SHP77 treated with DMSO at 0.1 percent for 48 hours (cell line): ENCODE results near the gene GMPPA.

Experiments used
- DNase-seq: peaks from one replicate; lab custom pipeline; 2025; lab: John Stamatoyannopoulos, UW

The GMPPA gene

DNA sequence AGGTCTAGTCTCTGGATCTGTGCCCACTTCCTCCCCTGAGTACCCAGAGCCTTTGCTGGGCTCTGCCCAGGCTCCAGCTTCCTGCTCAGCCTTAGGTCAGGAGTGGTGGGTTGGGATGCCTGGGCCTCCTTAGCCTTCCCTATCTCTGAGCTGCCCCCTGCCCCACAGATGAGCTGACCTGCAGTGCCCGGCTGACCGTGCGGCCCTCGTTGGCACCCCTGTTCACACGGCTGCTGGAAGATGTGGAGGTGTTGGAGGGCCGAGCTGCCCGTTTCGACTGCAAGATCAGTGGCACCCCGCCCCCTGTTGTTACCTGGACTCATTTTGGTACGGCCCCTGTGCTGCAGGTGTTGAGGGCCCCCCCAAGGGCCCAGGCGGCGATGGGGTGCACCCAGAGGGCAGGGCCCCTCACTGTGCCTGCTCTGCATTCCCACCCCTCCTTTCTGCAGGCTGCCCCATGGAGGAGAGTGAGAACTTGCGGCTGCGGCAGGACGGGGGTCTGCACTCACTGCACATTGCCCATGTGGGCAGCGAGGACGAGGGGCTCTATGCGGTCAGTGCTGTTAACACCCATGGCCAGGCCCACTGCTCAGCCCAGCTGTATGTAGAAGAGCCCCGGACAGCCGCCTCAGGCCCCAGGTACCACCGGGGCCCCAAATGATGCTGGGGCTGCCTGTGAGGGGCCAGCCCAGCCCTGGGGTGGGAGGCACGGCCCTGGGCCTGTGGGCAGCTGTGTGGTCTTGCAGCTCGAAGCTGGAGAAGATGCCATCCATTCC is 30.1 kb upstream of the GMPPA start:
- DNase-seq, result no peak

DNA sequence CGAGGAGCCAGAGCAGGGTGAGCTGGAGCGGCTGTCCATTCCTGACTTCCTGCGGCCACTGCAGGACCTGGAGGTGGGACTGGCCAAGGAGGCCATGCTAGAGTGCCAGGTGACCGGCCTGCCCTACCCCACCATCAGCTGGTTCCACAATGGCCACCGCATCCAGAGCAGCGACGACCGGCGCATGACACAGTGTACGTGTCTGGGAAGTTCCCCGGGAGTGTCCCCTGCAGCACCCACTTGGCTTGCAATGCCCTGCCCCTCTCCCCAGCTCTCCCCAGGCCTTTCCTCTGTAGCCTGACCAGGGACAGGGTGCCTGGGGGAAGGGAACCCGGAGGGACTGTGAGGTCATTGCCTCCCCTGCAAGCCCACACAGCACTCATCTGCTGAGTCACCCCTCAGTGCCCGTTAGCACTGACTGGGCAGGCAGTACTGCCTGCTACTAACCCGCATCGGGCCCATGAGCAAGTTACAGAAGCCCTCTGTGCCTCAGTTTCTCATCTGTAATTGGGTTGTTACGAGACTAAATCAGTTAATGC is 29.4 kb upstream of the GMPPA start:
- no peak for DNase-seq

DNA sequence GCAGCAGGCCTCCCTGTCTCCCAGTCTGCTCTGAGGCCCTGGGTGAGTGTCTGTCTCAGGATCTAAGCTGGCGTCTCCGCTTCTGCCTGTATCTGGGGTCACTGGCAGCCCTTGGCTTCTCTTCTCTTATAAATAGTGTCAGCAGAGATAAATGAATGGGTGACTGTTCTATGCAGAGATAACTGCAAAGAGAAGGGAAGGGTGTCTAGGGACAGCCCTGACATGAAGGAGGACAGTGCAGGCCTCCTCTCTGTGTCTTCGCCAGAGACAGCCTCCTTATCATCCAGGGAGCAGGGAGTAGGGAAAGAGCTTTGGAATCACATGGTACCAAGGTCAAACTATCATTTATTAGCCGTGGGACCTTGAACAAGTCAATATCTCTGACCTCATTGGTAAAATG is 28.3 kb upstream of the GMPPA start:
- DNase-seq, result no peak

DNA sequence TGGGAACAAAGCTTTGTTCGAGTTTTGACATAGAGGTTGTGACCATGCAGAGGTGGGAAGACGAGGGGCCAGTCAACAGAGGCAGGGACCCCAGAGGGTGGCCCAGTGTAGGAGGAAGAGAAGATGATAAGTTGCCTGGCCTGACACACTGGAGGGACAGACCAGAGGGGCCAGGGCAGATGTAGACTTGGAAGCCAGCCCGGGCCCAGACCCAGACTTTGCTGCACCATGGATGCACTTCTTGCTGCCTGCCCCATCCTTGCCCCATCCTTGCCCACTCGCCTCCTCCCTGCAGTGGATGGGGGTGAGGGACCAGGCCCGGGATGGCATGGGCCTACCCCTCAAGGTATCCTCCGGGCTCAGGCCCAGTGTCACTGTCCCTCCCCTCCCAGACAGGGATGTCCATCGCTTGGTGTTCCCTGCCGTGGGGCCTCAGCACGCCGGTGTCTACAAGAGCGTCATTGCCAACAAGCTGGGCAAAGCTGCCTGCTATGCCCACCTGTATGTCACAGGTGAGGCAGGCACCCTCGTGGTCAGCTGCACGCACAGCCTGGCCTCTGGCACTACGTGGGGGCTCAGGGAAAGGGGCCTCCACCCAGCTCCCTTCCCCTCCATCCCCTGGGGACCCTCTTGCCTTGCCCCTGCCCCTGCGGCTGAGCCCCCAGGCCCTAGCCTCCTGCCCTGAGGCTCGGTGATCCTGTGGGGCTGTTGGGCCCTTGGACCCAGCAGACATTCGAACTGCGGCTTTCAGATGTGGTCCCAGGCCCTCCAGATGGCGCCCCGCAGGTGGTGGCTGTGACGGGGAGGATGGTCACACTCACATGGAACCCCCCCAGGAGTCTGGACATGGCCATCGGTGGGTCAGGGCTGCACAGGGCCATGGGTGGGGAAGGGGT is 27.0 kb upstream of the GMPPA start:
- DNase-seq, result no peak

DNA sequence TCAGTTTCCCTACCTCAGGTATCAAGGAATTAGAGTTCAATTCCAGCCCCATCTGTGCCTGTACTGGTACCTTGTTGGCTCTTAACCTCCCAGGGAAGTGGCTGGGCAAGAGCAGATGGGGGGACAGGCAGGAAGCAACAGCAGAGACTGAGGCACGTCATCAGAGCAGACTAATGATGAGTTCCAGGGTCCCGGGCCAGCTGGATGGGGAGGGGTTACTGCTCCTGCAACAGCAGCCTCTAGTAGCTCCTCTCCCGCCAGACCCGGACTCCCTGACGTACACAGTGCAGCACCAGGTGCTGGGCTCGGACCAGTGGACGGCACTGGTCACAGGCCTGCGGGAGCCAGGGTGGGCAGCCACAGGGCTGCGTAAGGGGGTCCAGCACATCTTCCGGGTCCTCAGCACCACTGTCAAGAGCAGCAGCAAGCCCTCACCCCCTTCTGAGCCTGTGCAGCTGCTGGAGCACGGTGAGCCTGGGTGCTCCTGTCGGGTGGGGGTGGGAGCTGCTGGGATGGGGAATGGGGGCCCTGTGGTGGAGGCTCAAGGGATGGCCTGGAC is 26.0 kb upstream of the GMPPA start:
- no peak for DNase-seq

DNA sequence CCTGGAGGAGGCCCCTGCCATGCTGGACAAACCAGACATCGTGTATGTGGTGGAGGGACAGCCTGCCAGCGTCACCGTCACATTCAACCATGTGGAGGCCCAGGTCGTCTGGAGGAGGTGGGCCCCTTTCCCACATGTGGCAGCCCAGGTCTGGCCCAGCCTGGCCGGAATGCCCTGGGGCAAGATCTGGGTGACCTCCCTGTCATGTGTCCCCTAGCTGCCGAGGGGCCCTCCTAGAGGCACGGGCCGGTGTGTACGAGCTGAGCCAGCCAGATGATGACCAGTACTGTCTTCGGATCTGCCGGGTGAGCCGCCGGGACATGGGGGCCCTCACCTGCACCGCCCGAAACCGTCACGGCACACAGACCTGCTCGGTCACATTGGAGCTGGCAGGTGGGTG is 25.2 kb upstream of the GMPPA start:
- no peak for DNase-seq

DNA sequence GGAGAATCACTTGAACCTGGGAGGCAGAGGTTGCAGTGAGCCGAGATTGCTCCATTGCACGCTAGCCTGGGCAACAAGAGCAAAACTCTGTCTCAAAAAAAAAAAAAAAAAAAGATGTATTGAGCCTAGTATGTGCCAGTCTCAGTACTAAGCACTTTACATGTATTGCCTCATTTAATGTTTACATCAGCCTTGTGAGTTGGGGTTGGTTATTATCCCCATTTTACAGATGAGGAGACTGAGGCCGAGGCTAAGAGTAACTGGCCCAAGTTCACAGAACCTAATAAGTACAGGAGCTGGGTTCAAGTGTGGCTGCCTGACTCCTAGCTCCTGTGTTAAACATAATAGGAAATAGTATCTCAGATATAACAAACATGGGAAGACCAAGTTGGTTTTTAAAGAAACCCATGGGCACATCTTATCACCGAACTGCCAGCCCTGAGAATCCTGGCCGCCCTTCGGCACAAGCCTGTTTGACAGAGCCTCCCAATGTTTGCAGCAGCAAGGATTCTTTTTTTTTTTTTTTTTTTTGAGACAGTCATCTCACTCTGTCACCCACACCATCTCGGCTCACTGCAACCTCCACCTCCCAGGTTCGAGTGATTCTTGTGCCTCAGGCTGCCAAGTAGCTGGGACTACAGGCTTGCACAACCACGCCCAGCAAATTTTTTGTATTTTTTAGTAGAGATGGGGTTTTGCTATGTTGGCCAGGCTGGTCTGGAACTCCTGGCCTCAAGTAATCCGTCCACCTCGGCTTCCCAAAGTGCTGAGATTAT is 24.2 kb upstream of the GMPPA start:
- DNase-seq, result no peak

DNA sequence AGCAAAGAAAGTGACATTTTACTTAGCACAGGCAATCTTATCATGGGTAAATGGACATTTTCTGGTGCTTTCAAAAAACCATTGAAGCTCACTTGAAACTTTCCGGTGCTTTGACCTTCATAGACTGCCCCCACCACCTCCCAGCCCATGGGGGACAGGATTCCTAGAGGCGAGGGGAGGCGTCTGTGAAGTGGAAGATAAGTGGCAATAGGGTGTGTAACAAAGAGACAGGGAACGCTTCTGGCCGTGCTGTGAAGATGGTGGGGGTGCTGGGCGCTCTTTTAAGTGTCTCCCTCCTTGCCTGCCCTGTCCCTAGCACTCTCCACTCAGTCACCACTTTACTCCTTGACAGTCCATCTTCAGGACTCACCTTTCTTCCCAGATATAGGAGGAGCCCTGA is 23.4 kb upstream of the GMPPA start:
- no peak for DNase-seq

DNA sequence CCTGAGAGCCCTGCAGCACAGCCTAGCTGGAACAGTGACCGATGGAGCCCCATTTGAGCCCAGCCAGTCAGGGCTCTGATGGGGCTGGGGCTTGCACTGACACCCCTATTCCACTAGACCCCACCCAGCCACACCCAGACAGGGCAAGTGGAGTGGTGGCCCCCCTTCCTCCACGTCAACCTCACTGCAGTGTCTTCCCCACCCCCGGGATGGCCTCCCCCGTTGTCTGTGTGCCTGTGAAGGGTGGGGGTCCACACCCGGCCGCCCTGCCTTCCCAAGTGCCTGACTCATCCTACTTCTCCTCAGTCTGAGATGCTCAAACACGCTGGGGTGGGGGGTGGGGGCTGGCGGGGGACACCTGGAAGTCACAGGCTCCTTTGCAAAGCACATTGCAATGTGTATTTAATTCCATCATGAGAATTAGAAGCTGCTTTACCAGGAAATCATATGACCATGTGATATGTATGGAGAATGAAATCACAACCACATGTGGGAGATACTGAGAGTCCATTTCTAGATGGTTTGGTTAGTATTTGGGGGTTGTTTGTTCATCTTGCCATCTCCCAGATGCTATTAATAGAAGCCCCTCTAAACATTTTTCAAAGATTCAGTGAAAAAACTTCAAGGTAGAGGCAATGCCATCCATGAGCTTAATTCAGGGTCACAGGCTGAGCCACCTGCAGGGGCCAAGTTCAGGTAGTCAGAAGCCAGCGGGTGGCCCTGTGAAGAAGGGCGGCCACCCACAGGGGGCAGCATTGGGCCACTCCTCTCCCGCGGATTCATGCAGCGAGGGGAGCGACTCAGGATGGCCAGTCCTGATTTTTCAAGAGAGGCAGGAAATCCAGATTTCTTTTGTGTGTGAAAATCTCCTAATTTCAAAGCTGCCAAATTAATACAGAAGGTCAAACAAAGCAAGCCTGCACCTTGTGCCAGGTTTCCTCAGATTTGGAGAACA is 22.7 kb upstream of the GMPPA start:
- DNase-seq, result peak; percentile 58

DNA sequence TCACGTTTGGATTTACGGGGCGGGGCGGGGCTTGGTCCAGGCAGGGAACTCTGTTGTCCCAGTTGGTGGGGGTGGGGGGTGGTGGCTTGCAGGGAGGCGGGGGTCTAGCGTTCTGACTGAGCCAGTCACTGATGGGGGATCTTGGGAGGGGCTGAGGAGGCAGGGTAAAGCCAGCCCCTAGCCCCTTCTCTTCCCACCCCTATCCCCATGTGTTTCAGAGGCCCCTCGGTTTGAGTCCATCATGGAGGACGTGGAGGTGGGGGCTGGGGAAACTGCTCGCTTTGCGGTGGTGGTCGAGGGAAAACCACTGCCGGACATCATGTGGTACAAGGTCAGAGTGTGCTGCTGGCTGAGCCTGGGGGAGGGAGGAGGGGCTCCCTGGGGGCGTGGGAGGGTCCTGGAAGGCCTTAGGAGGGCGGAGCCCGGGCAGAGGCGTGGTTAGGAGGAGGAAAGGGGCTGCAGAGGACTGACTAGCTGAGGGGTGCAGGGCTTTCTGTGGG is 22.0 kb upstream of the GMPPA start:
- no peak for DNase-seq

DNA sequence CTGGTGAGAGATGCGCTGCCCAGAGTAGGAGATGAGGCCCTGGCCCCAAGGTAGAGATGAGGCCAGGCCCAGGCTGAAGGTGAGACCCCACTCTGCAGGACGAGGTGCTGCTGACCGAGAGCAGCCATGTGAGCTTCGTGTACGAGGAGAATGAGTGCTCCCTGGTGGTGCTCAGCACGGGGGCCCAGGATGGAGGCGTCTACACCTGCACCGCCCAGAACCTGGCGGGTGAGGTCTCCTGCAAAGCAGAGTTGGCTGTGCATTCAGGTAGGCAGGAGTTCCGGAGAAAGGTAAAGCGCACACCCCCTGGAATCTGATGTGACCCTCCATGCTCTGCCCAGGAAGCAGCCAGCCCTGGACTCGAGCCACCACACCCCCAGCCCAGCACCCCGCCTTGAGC is 21.5 kb upstream of the GMPPA start:
- no peak for DNase-seq

DNA sequence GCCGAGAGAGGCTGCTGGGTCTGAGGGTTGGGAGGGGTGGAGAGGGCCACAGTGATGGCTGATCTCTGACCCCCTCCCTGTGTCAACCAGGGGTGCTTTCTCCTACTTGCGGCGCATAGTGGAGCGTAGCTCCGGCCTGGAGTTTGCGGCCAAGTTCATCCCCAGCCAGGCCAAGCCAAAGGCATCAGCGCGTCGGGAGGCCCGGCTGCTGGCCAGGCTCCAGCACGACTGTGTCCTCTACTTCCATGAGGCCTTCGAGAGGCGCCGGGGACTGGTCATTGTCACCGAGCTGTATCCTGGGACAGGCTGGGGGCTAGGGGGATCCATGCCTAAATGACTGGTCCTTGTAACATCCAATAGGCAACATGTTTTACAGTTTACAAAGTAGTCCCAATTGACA is 20.9 kb upstream of the GMPPA start:
- no peak for DNase-seq

DNA sequence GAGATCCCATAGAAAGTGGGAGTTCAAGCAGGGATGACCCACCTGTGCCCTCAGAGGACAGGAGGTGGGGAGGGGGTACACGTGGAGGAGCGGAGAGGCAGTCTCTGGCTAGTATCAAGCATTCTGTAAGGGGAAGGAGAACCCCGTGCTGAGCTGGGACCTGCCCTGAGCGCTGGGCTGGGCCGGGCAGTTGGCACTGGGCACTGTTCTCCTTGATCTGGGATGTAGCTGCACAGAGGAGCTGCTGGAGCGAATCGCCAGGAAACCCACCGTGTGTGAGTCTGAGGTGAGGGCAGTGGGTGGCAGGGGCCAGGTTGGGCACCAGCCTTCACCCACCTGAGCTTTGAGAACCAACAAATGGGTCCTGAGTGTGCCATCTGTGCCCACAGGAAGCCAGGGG is 19.8 kb upstream of the GMPPA start:
- DNase-seq, result no peak

DNA sequence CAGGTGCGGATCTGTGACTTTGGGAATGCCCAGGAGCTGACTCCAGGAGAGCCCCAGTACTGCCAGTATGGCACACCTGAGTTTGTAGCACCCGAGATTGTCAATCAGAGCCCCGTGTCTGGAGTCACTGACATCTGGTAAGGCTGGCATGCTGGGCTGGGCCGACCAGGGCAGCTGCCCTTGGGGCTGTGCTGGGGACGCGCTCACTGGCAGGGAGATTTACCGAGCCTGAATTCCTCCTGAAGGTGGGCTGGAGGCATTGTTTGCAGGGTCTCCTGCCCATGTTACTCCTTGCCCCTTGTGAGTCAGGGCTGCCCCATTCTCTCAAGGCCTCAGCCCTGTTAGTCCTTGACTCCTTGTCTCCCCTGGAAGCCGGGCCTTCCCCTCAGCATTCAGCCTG is 18.7 kb upstream of the GMPPA start:
- DNase-seq, result no peak

DNA sequence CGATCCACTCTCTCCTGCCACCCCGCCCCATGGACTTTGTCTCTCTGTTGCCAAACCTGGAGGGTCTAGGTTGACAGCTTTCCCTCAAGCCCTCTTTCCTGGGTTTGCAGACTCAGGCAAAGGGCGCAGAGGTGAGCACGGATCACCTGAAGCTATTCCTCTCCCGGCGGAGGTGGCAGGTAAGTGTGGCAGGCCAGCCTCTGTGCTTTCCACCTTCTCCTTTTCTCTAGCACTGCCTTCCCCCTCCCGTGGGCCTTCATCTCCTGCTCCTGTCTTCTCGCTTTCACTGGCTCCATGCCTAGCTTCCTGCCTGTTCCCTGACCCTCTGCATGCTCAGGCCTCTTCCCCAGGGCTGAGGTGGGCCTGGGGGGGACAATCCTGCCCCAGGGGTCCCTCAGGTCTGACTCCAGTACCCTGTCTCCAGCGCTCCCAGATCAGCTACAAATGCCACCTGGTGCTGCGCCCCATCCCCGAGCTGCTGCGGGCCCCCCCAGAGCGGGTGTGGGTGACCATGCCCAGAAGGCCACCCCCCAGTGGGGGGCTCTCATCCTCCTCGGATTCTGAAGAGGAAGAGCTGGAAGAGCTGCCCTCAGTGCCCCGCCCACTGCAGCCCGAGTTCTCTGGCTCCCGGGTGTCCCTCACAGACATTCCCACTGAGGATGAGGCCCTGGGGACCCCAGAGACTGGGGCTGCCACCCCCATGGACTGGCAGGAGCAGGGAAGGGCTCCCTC is 15.9 kb upstream of the GMPPA start:
- DNase-seq, result no peak

DNA sequence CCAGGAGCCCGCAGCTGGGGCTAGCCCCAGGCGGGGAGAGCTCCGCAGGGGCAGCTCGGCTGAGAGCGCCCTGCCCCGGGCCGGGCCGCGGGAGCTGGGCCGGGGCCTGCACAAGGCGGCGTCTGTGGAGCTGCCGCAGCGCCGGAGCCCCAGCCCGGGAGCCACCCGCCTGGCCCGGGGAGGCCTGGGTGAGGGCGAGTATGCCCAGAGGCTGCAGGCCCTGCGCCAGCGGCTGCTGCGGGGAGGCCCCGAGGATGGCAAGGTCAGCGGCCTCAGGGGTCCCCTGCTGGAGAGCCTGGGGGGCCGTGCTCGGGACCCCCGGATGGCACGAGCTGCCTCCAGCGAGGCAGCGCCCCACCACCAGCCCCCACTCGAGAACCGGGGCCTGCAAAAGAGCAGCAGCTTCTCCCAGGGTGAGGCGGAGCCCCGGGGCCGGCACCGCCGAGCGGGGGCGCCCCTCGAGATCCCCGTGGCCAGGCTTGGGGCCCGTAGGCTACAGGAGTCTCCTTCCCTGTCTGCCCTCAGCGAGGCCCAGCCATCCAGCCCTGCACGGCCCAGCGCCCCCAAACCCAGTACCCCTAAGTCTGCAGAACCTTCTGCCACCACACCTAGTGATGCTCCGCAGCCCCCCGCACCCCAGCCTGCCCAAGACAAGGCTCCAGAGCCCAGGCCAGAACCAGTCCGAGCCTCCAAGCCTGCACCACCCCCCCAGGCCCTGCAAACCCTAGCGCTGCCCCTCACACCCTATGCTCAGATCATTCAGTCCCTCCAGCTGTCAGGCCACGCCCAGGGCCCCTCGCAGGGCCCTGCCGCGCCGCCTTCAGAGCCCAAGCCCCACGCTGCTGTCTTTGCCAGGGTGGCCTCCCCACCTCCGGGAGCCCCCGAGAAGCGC is 15.0 kb upstream of the GMPPA start:
- no peak for DNase-seq

DNA sequence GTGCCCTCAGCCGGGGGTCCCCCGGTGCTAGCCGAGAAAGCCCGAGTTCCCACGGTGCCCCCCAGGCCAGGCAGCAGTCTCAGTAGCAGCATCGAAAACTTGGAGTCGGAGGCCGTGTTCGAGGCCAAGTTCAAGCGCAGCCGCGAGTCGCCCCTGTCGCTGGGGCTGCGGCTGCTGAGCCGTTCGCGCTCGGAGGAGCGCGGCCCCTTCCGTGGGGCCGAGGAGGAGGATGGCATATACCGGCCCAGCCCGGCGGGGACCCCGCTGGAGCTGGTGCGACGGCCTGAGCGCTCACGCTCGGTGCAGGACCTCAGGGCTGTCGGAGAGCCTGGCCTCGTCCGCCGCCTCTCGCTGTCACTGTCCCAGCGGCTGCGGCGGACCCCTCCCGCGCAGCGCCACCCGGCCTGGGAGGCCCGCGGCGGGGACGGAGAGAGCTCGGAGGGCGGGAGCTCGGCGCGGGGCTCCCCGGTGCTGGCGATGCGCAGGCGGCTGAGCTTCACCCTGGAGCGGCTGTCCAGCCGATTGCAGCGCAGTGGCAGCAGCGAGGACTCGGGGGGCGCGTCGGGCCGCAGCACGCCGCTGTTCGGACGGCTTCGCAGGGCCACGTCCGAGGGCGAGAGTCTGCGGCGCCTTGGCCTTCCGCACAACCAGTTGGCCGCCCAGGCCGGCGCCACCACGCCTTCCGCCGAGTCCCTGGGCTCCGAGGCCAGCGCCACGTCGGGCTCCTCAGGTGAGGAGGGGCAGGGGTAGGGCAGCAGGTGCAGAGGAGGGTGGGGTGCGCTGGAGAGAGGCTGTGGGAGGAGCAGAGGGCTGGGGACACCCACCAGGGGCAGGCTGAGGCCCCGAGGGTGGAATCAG is 14.1 kb upstream of the GMPPA start:
- no peak for DNase-seq

DNA sequence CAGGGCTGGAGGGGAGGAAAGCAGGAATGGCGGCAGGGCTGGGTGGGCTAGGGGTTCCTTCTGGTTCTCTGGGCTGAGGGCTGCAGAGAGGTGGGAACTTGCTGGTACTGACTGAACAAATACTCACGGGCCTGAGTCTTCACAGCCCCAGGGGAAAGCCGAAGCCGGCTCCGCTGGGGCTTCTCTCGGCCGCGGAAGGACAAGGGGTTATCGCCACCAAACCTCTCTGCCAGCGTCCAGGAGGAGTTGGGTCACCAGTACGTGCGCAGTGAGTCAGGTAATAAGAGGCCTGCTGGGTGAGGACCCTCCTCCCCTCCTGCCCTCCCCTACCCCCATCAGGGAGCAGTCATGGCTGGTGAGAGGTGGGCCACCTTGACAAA is 13.5 kb upstream of the GMPPA start:
- DNase-seq, result no peak
